IMR-90 (cell line): Measurements from ENCODE around the gene MMP12.

Experiments
- CTCF ChIP-seq: conservative IDR thresholded peaks from 2 replicates; pipeline ENCODE4 v1.5.1; 2012; ENCODE audit warnings: mild to moderate bottlenecking, low read depth, low read length, improper control_type of control experiment
- POLR2A ChIP-seq: IDR thresholded peaks from 2 replicates; pipeline ENCODE4 v1.6.1; 2012; ENCODE audit warnings: mild to moderate bottlenecking, low read depth, low read length

DNA sequence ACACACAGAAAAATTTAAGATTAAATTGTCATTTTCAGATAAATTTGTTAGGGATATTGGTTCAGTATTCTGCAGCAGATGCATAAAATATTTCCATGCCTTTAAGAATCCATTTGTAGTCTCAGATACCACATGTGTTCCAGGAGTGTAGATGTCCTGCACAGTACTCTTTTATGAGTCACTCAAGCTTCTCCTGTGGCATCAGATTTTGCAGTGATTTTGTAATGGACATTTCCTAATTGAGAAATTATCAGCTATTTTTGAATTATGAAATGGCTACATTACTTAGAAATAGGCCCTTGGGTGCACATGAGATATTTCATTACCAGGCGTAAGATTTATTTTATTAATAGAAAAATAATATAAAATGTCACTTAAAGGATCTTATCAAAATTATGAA, 50.2 kb downstream of the MMP12 start:
- TF ChIP-seq CTCF = no peak
- TF ChIP-seq POLR2A = no peak
